GM21360 (cell line): ENCODE results near the gene UBR4.
"Not testable (repeated sequence)": the region's sequence is repeated elsewhere in the genome, so short reads cannot be mapped to it uniquely, and the experiment has no call there.

Experiments used
- ATAC-seq: cut with Tn5 transposase; IDR thresholded peaks from one replicate; pipeline ENCODE4 v1.9.1; 2021; ENCODE audit warnings: mild to moderate bottlenecking, moderate library complexity; ENCODE audit not compliant: unreplicated experiment

Gene UBR4

GRCh38 chr1:19191811-19192210 is 18.3 kb downstream of the UBR4 start:
- no peak for ATAC-seq

DNA sequence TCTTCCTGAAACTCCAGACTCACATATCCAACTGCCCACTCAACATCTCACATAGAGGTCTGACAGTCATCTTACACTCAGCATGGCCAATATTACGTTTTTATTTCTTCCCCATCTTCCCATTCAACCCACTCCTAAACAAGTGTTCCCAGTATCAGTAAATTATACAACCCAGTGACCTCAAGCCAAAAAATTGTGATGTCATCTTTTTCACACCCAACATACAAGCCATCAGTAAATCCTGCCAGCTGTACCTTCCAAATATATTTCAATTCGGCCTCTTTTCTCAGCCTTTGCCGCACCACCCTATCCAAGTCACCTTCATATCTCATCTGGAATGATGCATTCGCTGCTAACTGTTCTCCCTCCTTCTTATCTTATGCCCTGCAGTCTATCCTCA is 19.6 kb downstream of the UBR4 start:
- no peak for ATAC-seq

GRCh38 chr1:19189270-19189669 is 20.8 kb downstream of the UBR4 start:
- ATAC-seq = no peak

DNA sequence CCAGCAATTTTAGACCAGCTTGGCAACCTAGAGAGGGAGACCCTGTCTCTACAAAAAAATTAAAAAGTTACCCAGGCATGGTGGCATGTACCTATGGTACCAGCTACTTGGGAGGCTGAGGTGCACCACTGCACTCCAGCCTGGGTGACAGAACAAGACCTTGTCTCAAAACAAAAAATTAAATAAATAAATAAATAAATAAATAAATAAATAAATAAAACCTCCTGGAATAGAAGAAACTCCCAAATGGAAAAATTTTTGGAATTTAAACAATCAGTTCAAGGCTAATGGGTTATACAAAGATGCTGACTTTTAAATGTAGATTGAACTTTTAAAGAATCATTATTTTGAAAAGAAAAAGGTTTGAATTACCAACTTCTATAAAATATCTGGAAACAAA is 22.2 kb downstream of the UBR4 start:
- no peak for ATAC-seq

GRCh38 chr1:19186001-19186400 is 24.1 kb downstream of the UBR4 start:
- no peak for ATAC-seq

DNA sequence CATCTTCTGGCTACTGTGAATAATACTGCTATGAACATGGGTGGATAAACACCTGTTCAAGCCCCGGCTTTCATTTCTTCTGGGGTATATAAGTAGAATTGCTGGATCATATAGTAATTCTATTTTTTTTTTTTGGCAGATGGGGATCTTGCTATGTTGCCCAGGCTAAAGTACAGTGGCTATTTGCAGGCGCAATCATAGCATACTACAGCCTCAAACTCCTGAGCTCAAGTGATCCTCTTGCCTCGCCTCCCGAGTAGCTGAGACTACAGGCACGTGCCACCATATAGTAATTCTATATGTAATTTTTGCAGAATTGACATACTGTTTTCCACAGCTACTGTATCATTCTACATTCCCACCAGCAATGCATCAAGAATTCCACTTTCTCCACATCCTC is 27.8 kb downstream of the UBR4 start:
- no peak for ATAC-seq

DNA sequence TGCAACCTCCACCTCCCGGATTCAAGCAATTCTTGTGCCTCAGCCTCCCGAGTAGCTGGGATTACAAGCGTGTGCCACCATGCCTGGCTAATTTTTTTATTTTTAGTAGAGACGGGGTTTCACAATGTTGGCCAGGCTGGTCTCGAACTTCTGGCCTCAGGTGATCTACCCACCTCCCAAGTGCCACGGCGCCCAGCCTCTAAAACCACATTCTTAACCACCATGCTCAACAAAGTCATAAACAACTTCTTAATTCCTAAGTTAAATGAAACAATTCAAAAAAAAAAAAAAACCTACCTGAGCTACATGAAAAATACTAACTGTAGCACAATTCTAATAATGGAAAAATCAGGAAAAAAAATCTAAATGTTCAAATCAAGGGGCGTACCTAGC is 29.8 kb downstream of the UBR4 start:
- ATAC-seq = not testable (repeated sequence)

- no peak for ATAC-seq
These were observed 30.3 kb downstream of the UBR4 start for GRCh38 chr1:19179597-19180264.

- ATAC-seq = no peak
These were observed 31.2 kb downstream of the UBR4 start for GRCh38 chr1:19178734-19179398.

GRCh38 chr1:19177811-19178210 is 32.3 kb downstream of the UBR4 start:
- no peak for ATAC-seq

- ATAC-seq = no peak
These were observed 40.4 kb downstream of the UBR4 start for GRCh38 chr1:19169642-19170041.

- ATAC-seq = no peak
These were observed 42.9 kb downstream of the UBR4 start for GRCh38 chr1:19167140-19167539.

- no peak for ATAC-seq
These were observed 44.0 kb downstream of the UBR4 start for GRCh38 chr1:19166066-19166465.

- no peak for ATAC-seq
These were observed 44.6 kb downstream of the UBR4 start for GRCh38 chr1:19165501-19165900.

GRCh38 chr1:19164274-19165015 is 45.6 kb downstream of the UBR4 start:
- no peak for ATAC-seq

DNA sequence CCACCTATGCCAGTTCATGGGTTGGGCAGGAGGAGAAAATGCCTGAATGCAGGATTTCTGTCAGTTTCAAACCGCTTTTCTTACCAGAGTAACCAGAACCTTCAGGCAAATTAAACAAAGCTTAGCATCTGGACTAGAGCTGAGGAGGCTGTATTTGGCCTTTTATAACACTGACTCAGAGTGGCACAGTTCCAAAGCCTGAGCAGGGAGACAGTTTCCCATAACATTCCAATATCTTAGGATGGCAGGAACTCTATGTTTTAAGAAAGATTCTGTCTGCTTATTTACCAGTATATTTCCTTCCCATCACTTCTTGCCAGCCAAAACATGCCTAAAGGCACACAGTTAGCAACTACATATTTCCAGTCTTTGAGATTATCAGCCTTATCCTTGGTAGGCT is 46.8 kb downstream of the UBR4 start:
- no peak for ATAC-seq

DNA sequence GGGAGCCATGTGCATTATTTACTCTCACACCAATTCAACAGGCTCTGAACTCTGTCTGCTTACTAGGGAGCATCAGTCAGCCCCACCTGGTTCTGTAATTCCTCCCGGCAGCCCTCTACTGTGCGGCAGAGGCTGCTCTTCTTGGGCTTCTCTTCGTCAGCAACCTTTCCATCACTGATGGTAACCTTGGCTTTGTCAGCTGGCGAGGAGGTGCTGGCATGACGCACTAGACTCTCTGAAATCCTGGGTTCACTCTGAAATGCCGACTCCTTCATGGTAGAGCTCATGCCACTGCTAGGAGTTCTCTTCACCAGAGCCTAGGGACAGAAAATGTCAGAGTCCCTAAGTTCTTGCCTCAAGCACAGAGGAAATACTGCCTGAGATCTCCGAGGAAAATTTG is 49.2 kb downstream of the UBR4 start:
- no peak for ATAC-seq

- ATAC-seq = no peak
These were observed 52.4 kb downstream of the UBR4 start for GRCh38 chr1:19157653-19158052.

GRCh38 chr1:19156676-19157075 is 53.4 kb downstream of the UBR4 start:
- ATAC-seq = no peak

- ATAC-seq = no peak
These were observed 55.2 kb downstream of the UBR4 start for GRCh38 chr1:19154876-19155275.

- ATAC-seq = no peak
These were observed 56.9 kb downstream of the UBR4 start for GRCh38 chr1:19153169-19153568.

DNA sequence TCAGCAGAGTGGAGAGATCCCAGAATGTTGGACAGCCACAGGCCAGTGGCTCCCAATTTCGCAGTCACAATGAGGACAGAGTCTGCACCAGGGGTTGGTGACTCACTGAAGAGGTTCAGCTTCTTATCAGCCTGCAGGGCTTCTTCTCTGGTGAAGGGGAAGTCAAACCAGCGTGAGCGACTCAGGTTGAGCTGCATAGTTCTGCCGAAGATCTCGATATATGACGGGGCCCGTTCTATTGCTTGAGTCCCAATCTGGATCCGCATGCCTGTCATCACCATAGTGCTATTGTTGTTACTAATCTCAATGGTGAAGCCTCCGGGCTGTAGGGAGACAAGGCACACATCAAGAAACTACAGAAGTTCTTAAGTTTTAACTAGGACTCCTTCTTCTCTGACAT is 58.5 kb downstream of the UBR4 start:
- no peak for ATAC-seq
